ENCODE results near the gene IGSF21. TPM values are rescaled to one million over a fixed set of nuclear protein-coding genes. Genes with fewer than 3 reads are reported as not detected.

Gene IGSF21
- polyA plus RNA-seq, 1 of the 3 experiments (the other 2 are of a cell fraction): not detected

DNA sequence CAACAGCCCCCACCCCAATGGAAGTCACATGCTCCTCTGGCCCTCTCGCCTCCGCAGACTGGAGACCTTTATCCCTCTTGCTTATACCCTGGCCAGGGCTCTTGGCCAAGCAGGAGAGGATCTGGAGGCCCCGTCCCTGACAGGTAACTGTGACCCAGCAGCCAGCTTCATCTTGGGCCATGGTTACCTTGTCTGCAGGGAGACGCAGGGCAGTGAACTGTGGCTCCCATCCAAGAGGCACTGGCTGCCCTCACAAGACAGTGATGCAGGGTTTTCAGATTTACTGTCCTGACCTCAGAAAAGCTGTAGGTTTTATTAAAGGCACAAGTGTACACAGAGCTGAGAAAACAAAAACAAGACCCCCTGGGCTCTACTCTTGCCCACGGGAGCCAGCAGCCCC is 276.5 kb downstream of the IGSF21 start:
- Histone ChIP-seq H3K9me3 (no peaks in the 10 kb centered on the region), H3K4me2 (no peak overlapping the region), H3K4me3 (ENCODE audit: low read depth in 2 of 2, low read length in 1 of 2) (no peak overlapping the region), H3K79me2 (ENCODE audit: insufficient read depth) (no peaks in the 10 kb centered on the region), H3K27me3 (ENCODE audit: insufficient read depth) (no peaks in the 10 kb centered on the region), H3K27ac (ENCODE audit: low read depth in 2 of 2, low read length in 1 of 2) (no peak overlapping the region), H2AFZ (ENCODE audit: low read depth) (no peak overlapping the region), H3K36me3 (replicated peaks in 1 of 2; ENCODE audit: control insufficient read depth in 1 of 2, insufficient read depth in 2 of 2, low read length in 1 of 2) (no peaks in the 10 kb centered on the region), H4K20me1 (ENCODE audit: insufficient read depth) (no peaks in the 10 kb centered on the region), H3K9me2 (no peaks in the 10 kb centered on the region), H3F3A (replicated peaks; ENCODE audit: insufficient read depth) (no peaks in the 10 kb centered on the region), H3K9ac (no peak overlapping the region), H3K4me1 (ENCODE audit: control insufficient read depth in 1 of 2, insufficient read depth in 2 of 2, low read depth in 1 of 2, low read length in 1 of 2) (no peaks in the 10 kb centered on the region)
- ChIA-PET POLR2A (no interaction called here), CTCF (no interaction called here)
- 27% methylated on average over 4 of the region's 5 CpGs for WGBS (ENCODE audit: low lambda C conversion rate)
- DNase-seq: no peak
- no peak for TF ChIP-seq RAD21 (IDR thresholded peaks at IDR 0.05; ENCODE audit: low read length)
- TF ChIP-seq, protein P1, sequence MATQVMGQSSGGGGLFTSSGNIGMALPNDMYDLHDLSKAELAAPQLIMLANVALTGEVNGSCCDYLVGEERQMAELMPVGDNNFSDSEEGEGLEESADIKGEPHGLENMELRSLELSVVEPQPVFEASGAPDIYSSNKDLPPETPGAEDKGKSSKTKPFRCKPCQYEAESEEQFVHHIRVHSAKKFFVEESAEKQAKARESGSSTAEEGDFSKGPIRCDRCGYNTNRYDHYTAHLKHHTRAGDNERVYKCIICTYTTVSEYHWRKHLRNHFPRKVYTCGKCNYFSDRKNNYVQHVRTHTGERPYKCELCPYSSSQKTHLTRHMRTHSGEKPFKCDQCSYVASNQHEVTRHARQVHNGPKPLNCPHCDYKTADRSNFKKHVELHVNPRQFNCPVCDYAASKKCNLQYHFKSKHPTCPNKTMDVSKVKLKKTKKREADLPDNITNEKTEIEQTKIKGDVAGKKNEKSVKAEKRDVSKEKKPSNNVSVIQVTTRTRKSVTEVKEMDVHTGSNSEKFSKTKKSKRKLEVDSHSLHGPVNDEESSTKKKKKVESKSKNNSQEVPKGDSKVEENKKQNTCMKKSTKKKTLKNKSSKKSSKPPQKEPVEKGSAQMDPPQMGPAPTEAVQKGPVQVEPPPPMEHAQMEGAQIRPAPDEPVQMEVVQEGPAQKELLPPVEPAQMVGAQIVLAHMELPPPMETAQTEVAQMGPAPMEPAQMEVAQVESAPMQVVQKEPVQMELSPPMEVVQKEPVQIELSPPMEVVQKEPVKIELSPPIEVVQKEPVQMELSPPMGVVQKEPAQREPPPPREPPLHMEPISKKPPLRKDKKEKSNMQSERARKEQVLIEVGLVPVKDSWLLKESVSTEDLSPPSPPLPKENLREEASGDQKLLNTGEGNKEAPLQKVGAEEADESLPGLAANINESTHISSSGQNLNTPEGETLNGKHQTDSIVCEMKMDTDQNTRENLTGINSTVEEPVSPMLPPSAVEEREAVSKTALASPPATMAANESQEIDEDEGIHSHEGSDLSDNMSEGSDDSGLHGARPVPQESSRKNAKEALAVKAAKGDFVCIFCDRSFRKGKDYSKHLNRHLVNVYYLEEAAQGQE (IDR thresholded peaks at IDR 0.05; ENCODE audit: low read depth, low read length): no peak
- TF ChIP-seq FOXJ3 (CRISPR knock-in tag; IDR thresholded peaks at IDR 0.05): no peak
- no peak for TF ChIP-seq FOSL2 (IDR thresholded peaks at IDR 0.05; ENCODE audit: borderline replicate concordance, low read depth)
- TF ChIP-seq GABPA (IDR thresholded peaks at IDR 0.05; ENCODE audit: low read depth): no peak
- no peak for TF ChIP-seq ZBTB33 (IDR thresholded peaks at IDR 0.05; ENCODE audit: borderline replicate concordance, low read depth)
- no peak for TF ChIP-seq SMC3 (IDR thresholded peaks at IDR 0.05; ENCODE audit: low read depth, low read length)
- no peak for TF ChIP-seq ELF1 (IDR thresholded peaks at IDR 0.05)
- TF ChIP-seq TAF1 (IDR thresholded peaks at IDR 0.05; ENCODE audit: borderline replicate concordance, low read depth, low read length): no peak
- TF ChIP-seq IRF3 (IDR thresholded peaks at IDR 0.05; ENCODE audit: low read depth, low read length): no peak
- TF ChIP-seq PBX3 (IDR thresholded peaks at IDR 0.05): no peak
- TF ChIP-seq, protein P2, sequence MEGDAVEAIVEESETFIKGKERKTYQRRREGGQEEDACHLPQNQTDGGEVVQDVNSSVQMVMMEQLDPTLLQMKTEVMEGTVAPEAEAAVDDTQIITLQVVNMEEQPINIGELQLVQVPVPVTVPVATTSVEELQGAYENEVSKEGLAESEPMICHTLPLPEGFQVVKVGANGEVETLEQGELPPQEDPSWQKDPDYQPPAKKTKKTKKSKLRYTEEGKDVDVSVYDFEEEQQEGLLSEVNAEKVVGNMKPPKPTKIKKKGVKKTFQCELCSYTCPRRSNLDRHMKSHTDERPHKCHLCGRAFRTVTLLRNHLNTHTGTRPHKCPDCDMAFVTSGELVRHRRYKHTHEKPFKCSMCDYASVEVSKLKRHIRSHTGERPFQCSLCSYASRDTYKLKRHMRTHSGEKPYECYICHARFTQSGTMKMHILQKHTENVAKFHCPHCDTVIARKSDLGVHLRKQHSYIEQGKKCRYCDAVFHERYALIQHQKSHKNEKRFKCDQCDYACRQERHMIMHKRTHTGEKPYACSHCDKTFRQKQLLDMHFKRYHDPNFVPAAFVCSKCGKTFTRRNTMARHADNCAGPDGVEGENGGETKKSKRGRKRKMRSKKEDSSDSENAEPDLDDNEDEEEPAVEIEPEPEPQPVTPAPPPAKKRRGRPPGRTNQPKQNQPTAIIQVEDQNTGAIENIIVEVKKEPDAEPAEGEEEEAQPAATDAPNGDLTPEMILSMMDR (IDR thresholded peaks at IDR 0.05): no peak
- no peak for TF ChIP-seq RFX5 (IDR thresholded peaks at IDR 0.05; ENCODE audit: low read length)
- TF ChIP-seq EZH2phosphoT487 (IDR thresholded peaks at IDR 0.05; ENCODE audit: borderline replicate concordance, low read depth): no peak
- no peak for TF ChIP-seq RCOR1 (IDR thresholded peaks at IDR 0.05; ENCODE audit: low read length)
- no peak for TF ChIP-seq SIN3A (IDR thresholded peaks at IDR 0.05; ENCODE audit: borderline replicate concordance, low read depth, low read length)
- TF ChIP-seq CHD2 (IDR thresholded peaks at IDR 0.05; ENCODE audit: low read length, partially characterized antibody): no peak
- TF ChIP-seq TEAD4 (IDR thresholded peaks at IDR 0.05; ENCODE audit: borderline replicate concordance, insufficient read depth): no peak
- TF ChIP-seq POLR2AphosphoS5 (IDR thresholded peaks at IDR 0.05; ENCODE audit: low read depth, low read length): no peak
- no peak for TF ChIP-seq EP300 (IDR thresholded peaks at IDR 0.05; ENCODE audit: borderline replicate concordance in 1 of 2, low read depth in 1 of 2, low read length in 1 of 2)
